OCI-LY7 (cell line): ENCODE data around the gene DIAPH3. TPM values are rescaled to one million over a fixed set of nuclear protein-coding genes. Genes with fewer than 3 reads are reported as not detected.

Source experiments
- BruUV-seq: library from RNA; stranded (reverse); fragments of 400-500 nt; replicated peaks from 2 replicates; lab custom pipeline; 2021; lab: Mats Ljungman, UMichigan
- CTCF ChIA-PET: fragments of 300-600 bp; sonication (Branson Sonifier 250); formaldehyde crosslinking; loops from one replicate; lab custom pipeline; 2022; ENCODE audit warnings: antibody characterized with exemption; ENCODE audit not compliant: unreplicated experiment; lab: Charles Lee
- POLR2A ChIA-PET: fragments of 300-600 bp; sonication (Branson Sonifier 250); formaldehyde crosslinking; loops from one replicate; lab custom pipeline; 2022; ENCODE audit warnings: antibody characterized with exemption; lab: Charles Lee
- DNase-seq: peaks from one replicate; pipeline ENCODE4 v3.0.0-alpha.2; 2015; ENCODE audit warnings: low spot score
- H2AFZ ChIP-seq: fragments of 200-600 bp; sonication (generic), shearing (Covaris generic); 2 replicates; pipeline ENCODE4 v1.6.1; 2014; ENCODE audit warnings: mild to moderate bottlenecking, antibody characterized with exemption, low read length, moderate library complexity
- H3K27ac ChIP-seq: fragments of 200-600 bp; sonication (generic); 2 replicates; pipeline ENCODE4 v1.5.1; 2014; ENCODE audit warnings: mixed run types, low read depth, mild to moderate bottlenecking, moderate library complexity, low read length, inconsistent platforms; ENCODE audit not compliant: poor library complexity, severe bottlenecking
- H3K36me3 ChIP-seq: fragments of 200-600 bp; sonication (generic); 2 replicates; pipeline ENCODE4 v1.6.1; 2014; ENCODE audit warnings: mild to moderate bottlenecking, antibody characterized with exemption, low read length, moderate library complexity, mixed read lengths; ENCODE audit not compliant: insufficient read depth
- H3K4me1 ChIP-seq: fragments of 200-600 bp; sonication (generic); 2 replicates; pipeline ENCODE4 v1.5.1; 2014; ENCODE audit warnings: mild to moderate bottlenecking, low read length; ENCODE audit not compliant: insufficient read depth, poor library complexity, severe bottlenecking
- H3K4me2 ChIP-seq: fragments of 200-600 bp; sonication (generic); 2 replicates; pipeline ENCODE4 v1.6.1; 2014; ENCODE audit warnings: mild to moderate bottlenecking, low read length
- H3K4me3 ChIP-seq: fragments of 200-600 bp; sonication (generic); 2 replicates; pipeline ENCODE4 v1.5.1; 2014; ENCODE audit warnings: mild to moderate bottlenecking, low read depth, low read length; ENCODE audit not compliant: poor library complexity, severe bottlenecking
- H3K79me2 ChIP-seq: fragments of 200-600 bp; sonication (generic); 2 replicates; pipeline ENCODE4 v1.6.1; 2016; ENCODE audit warnings: low read depth, mild to moderate bottlenecking, low read length, moderate library complexity, mixed read lengths; ENCODE audit not compliant: insufficient read depth
- H3K9me2 ChIP-seq: fragments of 200-600 bp; sonication (generic); 2 replicates; pipeline ENCODE4 v1.6.1; 2016; ENCODE audit warnings: mild to moderate bottlenecking, low read length, mixed read lengths; ENCODE audit not compliant: insufficient read depth
- H3K9me3 ChIP-seq: fragments of 200-600 bp; sonication (generic); 2 replicates; pipeline ENCODE4 v1.6.1; 2014; ENCODE audit warnings: mild to moderate bottlenecking, mixed run types, low read length, mixed read lengths
- H4K20me1 ChIP-seq: fragments of 200-600 bp; sonication (generic); 2 replicates; pipeline ENCODE4 v1.6.1; 2014; ENCODE audit warnings: mild to moderate bottlenecking, antibody characterized with exemption, low read length, moderate library complexity, mixed read lengths; ENCODE audit not compliant: insufficient read depth
- CTCF ChIP-seq: fragments of 200-600 bp; sonication (generic); conservative IDR thresholded peaks from 2 replicates; pipeline ENCODE4 v1.5.1; 2014; ENCODE audit warnings: mild to moderate bottlenecking, antibody characterized with exemption, low read length, moderate library complexity, mixed read lengths
- EZH2phosphoT487 ChIP-seq: fragments of 200-600 bp; sonication (generic); IDR thresholded peaks from 2 replicates; pipeline ENCODE4 v1.6.1; 2018; ENCODE audit warnings: low read depth, borderline replicate concordance, mild to moderate bottlenecking, mixed run types, antibody characterized with exemption, low read length, moderate library complexity, mixed read lengths
- intact Hi-C: fragments of 100-400 bp; cut with micrococcal nuclease; formaldehyde crosslinking; loops from one replicate; pipeline ENCODE4 v1.10.0; 2022; ENCODE audit not compliant: unreplicated experiment
- total RNA-seq, 2 experiments: library from RNA; depleted of rRNA in 1 of 2; stranded (reverse); fragments of >200 nt in 1 of 2; shearing (Covaris generic) in 1 of 2; gene quantifications; 2 replicates each; pipeline ENCODE4 v1.2.3, GENCODE V29; 2014 to 2022

The DIAPH3 gene
- total RNA-seq, 2 experiments from 2014 or later = 33.5 to 37.2 TPM

GRCh38 chr13:59700281-59700680 is 463.4 kb downstream of the DIAPH3 start:
- CTCF ChIA-PET = no interaction called here
- no peaks in the 10 kb centered on the region for H3K9me2 ChIP-seq
- no peak overlapping the region for H3K27ac ChIP-seq
- H4K20me1 ChIP-seq = no peaks in the 10 kb centered on the region
- intact Hi-C loops = no loop called here
- no peak overlapping the region for H2AFZ ChIP-seq
- no peak for DNase-seq
- no peak overlapping the region for H3K4me2 ChIP-seq
- no peak overlapping the region for H3K4me3 ChIP-seq
- H3K36me3 ChIP-seq = no peaks in the 10 kb centered on the region
- H3K79me2 ChIP-seq = no peaks in the 10 kb centered on the region
- H3K4me1 ChIP-seq = no peaks in the 10 kb centered on the region
- no peaks in the 10 kb centered on the region for H3K9me3 ChIP-seq
- POLR2A ChIA-PET = interaction anchor here (0.6 to 1.4 kb wide), 3 partner anchors 19 to 141 kb away, joined by 3 to 4 read pairs (median 3); no protein-coding TSS in a partner anchor
- no TSS peak for BruUV-seq
- TF ChIP-seq CTCF (no peak), EZH2phosphoT487 (no peak)

- DNase-seq = no peak
- ChIA-PET CTCF (no interaction called here), POLR2A (interaction anchor here (0.6 to 0.7 kb wide), 2 partner anchors 165 to 868 kb away, joined by 3 read pairs; no protein-coding TSS in a partner anchor)
- intact Hi-C loops = no loop called here
- Histone ChIP-seq H3K9me2 (no peaks in the 10 kb centered on the region), H3K36me3 (no peaks in the 10 kb centered on the region), H3K4me3 (no peak overlapping the region), H2AFZ (no peak overlapping the region), H3K4me2 (no peak overlapping the region), H3K9me3 (no peaks in the 10 kb centered on the region), H3K27ac (no peak overlapping the region), H3K79me2 (no peaks in the 10 kb centered on the region), H4K20me1 (no peaks in the 10 kb centered on the region), H3K4me1 (no peaks in the 10 kb centered on the region)
- BruUV-seq = no TSS peak
- no peak for TF ChIP-seq CTCF
- TF ChIP-seq EZH2phosphoT487 = no peak
These were observed 467.5 kb downstream of the DIAPH3 start for GRCh38 chr13:59696271-59696670.

- Histone ChIP-seq H2AFZ (no peak overlapping the region), H3K27ac (no peak overlapping the region), H3K4me3 (no peak overlapping the region), H3K79me2 (no peaks in the 10 kb centered on the region), H3K9me3 (no peaks in the 10 kb centered on the region), H3K4me1 (no peaks in the 10 kb centered on the region), H3K9me2 (no peaks in the 10 kb centered on the region), H3K36me3 (no peaks in the 10 kb centered on the region), H4K20me1 (no peaks in the 10 kb centered on the region), H3K4me2 (no peak overlapping the region)
- intact Hi-C loops = no loop called here
- TF ChIP-seq EZH2phosphoT487 = no peak
- no peak for DNase-seq
- POLR2A ChIA-PET = interaction anchor here (0.6 to 1.4 kb wide), 9 partner anchors 10 to 474 kb away, joined by 3 to 5 read pairs (median 3); no protein-coding TSS in a partner anchor
- CTCF ChIA-PET = no interaction called here
- BruUV-seq = no TSS peak
These were observed 472.1 kb downstream of the DIAPH3 start for GRCh38 chr13:59691501-59692066.
